Stimulated activated CD4-positive, alpha-beta T cell treated with anti-CD3 and anti-CD28 coated beads, TNF-alpha, amount 100 ng/mL, for 24 hours (primary cell): ENCODE measurements around the gene NEU2.
"Not testable (repeated sequence)": the region's sequence is repeated elsewhere in the genome, so short reads cannot be mapped to it uniquely, and the experiment has no call there.

Experiments
- DNase-seq, 3 experiments: peaks; one replicate each; pipeline ENCODE4 v3.0.0-alpha.2; 2020; ENCODE audit warnings: low read depth in 3 of 3

The NEU2 gene

DNA sequence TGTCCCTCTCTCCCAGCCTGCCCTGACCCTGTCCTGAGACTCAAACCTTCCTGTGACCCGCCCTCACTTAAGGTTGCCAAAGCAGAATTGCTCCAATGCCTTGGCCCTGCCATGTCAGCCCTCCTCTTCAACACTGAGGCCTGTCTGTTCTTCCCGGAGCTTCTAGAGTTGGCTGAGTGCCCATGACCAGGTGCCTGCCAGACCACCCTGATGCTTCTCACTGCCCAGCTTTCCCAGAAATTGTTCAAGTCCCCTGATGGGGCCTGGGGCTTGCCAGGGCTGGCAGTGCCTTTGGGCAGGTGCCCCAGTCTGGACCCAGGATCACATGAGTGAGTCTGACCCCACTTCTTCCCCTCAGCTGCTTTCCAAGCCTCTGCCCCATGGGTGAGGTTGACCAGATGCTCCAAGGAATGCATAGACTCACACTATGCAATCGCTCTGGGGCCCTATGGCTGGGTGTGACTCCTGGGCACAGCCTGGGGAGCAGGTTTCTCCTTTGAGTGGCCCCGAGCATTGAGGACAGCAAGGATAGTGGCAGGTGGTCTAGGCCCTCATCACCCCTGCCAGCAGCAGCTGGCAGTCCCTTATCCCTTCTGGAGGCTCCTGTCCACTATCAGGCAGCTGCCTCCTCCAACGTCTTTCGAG, 24.6 kb downstream of the NEU2 start:
- no peak for DNase-seq

DNA sequence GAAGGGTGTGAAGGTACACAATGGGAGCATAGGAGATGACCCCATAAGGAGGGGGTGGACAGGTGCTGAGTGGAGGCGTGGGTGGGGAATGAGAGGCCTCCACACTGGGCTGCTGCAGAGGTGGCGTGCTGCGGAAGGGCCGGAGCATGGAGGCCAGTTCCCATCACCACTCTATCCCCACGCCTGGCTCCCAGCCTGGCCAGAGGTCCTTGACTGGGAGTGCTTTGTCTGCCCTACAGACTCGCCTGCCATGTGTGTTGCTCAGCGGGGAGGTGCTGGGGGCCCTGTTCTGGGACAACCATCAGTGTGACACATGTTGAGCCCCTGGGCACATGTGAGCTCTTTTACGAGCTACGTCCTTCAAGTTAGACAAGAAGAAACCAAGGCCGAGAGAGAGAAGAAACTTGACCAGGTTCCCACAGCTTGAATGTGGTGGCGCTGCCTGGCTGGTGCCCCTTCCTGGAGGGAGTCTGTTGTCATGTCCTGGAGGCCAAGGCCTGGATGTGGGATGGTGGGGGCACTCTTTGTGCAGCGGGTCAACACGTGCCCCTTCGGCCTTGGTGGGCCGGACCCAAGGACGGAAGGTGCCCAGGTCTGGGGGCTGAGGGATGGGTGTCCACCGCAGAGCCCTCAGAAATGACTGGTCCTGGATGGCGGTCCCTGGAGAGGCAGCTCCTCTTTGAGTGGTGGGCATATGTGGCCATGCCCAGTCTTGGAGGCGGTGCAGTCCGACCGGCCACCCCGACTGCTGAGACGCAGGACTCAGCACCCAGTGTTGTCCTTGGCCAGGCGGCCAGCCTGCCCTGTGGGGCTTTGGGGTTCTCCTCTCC, 26.5 kb downstream of the NEU2 start:
- DNase-seq = no peak

DNA sequence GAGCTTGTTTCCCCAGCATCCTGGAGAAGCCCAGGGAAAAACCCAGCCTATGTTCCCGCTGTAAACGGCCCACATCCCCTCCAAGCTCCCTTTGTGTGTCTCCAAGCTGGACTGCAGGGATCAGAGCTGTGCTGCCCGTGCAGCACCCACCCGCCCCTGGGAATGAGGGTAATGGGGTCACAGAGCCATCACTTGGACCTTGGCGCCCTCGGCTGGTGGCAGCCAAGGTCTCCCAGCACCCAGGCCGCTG, 27.0 kb downstream of the NEU2 start:
- DNase-seq = peak in 1 of 3 experiments; percentile 30

DNA sequence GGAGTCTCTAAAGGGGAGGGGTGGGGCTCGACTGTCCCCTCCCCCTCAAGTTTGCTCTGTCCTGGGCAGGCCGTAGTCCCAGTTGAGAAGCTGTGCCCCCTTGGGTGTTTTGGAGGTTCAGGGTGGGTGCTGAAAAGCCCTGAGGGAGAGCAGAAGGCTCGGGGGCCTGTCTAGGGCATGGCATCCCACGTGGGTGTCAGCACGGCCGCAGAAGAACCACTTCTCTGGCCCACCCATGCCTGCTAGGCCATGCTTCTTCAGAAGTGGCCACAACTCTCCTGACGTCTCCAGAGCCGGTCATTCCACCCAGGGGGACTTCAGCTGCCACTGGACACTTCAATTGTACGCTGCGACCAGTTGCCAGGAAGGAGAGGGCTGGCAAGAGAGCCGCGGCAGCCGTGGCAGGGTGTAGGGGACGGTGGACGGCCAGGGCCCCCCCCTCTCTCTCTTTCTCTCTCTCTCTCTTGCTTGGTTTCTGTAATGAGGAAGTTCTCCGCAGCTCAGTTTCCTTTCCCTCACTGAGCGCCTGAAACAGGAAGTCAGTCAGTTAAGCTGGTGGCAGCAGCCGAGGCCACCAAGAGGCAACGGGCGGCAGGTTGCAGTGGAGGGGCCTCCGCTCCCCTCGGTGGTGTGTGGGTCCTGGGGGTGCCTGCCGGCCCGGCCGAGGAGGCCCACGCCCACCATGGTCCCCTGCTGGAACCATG, 27.5 kb downstream of the NEU2 start, which contains the start of gene INPP5D:
Gene INPP5D, plus strand, starts transcription at position 546 of the 704 bp plus-strand sequence. Its CDS starts 137 bp downstream, at position 683.
- peak; percentile 42 to 64 (median 45) for DNase-seq

- DNase-seq = no peak
Measured at GRCh38 chr2:233060501-233060979, 28.1 kb downstream of the NEU2 start.

DNA sequence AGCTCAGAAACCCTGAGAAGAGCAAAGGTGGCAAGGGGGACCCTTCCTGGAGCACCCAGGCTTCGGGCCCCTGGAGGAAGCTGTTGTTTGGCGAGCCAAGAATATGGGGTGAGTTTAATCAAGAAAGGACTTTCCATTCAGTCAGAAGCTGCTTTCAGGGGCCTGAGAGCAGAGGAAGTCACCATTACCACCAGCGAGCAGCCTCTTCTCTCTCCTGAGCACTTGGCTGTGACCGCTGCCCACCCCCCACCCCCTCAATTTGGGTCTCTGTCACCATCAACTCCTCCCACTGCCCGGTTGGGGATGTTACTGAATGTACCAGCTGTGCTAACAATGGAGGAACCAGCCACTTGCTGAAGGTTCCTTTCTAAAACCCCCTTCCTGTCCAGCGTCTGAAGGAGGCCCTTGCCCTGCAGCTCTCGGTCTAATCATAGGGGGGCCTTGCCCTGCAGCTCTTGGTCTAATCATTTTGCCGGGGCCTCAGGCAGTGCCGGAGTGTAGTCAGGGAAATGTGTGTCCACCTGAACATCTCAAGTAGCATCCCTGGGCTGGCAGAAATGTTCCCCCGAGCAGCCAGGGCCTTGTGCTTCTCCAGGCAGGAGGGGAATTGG, 28.6 kb downstream of the NEU2 start:
- peak in 1 of 3 experiments; percentile 34 for DNase-seq

DNA sequence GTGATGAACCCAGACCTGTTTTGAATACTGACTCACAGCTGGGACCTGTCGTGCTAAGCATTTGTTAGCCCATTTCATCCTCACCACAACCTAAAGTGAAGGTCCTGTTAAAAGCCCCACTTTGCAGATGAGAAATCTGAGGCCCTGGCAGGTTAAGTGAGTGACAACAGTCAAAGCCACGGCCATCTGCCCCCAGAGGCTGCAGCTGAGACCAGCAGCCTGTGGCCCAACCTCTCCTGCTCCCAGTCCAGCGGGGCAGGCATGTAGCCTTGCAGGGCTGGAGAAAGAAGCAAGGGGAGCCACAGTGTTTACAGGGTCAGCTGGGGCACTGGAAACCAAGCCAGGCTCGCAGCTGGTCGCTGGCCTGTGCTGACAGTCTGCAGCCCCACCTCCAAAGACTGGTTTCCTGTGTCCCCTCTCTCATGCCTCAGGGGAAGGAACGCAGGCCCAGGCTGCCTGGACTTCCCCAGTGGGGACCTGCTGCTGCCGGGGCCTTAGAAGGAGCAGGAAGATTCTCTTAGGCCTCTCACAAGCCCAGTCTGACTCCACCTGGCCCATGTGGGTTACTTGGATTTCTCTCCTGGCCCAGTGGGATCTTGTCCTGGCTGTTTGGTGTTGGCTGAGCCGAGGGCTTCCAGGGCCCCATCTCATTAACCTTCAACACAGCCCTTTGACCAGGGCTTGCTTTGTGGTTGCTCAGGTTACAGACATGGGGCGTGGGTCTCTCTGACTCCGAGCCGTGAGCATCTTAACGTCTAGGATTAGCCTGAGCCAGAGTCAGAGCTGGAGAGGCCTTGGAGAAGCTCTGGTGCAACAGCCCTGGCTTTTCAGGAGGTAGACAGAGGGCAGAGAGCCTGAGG, 29.3 kb downstream of the NEU2 start:
- DNase-seq = peak in 1 of 3 experiments; percentile 38

DNA sequence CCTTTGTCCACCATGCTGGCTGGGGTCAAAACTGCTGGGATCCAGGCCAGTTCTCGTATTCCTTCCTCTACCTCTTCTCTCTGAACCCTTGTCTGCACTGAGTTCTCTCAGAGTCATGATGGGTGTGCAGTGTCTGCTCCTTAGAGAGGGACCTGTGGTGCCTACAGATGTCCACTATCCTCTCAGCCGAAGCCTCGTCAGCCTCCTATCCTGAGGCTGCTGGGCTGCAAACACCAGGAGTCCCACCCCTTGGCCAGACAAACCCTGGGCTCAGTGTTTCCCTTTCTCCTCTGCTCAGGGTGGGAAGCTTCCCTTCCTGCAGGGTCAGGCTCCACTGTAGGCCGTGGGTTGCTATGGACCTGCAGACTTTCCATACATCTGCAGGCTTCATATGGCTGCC, 30.0 kb downstream of the NEU2 start:
- DNase-seq = no peak

DNA sequence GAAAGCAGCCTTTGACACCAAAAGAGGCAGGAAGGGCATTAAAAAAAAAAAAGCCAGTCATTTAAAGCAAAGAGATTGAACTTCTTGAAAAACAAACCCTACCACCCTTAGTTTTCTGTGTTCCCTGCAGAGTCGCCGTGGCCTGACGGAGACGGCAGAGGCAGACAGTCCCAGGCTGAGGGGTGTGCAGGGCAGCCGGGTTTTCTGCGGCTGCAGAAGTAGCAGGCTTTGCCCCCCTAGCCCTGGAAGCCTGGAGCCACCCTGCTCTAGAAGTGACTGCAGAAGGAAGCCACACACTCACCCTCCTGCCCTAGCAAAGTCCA, 30.4 kb downstream of the NEU2 start:
- no peak for DNase-seq

DNA sequence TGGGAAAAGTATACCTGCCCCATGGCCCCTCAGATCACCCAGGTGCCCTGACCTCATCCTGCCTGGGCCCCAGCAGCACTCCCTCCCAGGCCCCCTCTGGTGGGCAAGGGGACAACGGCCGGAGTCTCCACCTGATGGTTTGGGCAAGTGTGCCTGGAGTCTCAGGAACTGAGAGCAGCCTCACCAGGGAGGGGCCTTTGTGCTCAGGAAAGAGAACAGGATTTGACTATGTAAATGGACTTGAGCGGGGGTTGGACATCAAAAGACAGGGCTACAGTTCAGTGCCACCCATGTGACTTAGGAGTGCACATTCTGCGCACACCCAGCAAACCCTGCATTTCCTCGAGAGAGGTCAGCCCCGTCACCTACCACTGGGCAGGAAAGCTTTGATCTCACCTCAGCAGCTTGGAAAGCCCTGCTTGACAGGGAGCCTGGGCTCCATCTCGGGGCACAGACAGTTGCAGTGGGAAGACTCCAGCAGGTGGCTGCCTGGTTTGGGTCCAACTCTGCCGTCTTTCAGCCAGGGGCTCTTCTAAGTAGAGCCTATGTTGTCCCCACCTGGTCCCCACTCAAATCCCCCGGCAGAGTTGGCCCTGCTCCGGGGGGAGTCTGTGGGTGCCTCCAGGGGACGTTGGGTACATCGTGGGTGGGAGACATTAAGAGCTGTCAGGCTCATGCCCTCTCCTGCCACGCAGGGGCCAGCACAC, 30.9 kb downstream of the NEU2 start:
- no peak for DNase-seq

GRCh38 chr2:233063976-233064411, 31.5 kb downstream of the NEU2 start:
- no peak for DNase-seq

DNA sequence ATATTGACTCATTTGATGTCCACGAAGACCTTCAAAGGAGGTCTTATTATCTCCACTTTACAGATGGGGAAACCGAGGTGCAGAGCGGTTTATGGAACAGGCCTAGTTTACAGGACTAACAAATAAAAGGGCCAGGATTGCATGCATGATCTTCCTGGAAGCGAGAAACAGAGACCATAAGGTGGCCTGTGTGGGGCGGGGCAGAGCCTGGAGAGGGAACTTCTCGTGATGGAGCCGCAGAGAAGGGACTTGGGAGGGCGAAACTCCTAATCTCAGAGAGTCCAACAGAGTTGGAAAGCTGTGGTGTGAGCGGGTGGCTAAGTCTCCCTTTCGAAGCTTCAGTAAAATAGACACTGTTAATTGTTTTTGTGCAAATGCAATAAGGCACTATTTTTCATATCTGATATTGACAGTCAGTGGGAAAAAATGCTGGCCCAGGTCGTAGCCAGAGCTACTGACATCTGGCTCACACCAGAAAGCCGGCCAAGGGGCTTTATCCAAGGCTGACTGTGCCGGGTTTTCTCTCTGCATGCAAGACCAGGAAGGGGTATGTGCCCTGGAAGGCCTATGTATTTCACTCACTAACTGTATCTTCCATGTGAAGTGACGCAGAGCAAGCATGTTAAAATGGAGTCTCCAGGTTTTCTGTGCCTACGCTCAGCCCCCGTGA, 32.2 kb downstream of the NEU2 start:
- DNase-seq = no peak

DNA sequence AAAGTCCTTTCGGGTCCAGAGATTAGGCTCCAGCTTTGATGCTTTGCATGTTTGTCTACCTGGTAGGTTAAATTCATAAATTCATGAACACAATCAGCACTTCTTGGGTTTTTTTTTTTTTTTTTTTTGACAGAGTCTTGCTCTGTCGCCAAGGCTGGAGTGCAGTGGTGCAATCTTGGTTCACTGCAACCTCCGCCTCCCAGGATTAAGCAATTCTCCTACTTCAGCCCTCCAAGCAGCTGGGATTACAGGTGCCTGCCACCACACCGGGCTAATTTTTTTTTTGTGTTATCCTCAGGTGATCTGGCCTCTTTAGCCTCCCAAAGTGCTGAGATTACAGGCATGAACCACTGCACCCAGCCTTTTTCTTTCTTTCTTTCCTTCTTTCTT, 32.7 kb downstream of the NEU2 start:
- DNase-seq = not testable (repeated sequence)

GRCh38 chr2:233065954-233066470, 33.5 kb downstream of the NEU2 start:
- DNase-seq = no peak

DNA sequence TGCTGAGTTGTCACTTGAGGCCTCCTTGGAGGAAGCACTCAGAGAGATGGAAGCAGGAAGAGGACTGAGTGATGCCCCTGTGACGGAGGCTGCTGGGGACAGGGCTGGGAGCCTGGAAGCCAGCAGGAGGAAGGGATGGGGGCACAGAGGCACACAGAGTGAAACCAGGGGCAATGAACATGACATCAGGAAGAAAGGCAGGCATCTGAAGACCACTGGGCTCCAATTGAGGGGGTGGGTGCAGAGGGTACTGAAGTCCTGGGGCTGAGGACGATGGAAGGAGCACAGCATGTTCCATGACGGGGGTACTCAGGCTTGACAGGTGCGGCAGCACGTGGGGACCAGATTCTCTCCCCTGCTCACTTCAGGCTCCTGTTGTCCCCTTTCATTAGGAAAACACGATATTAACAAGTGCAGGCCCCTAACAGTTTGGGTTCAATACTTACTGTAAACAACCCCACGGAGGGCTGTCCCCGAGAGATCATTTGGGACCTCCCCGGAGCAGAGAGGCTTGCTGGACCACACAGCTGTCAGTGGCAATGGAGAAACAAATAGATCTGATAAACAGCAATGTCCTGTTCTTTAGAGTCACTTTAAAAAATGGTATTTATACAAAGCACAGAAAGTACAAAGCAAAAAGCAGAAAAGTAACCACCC, 36.4 kb downstream of the NEU2 start:
- DNase-seq = no peak

- no peak for DNase-seq
Measured at GRCh38 chr2:233072838-233073237, 40.4 kb downstream of the NEU2 start.

DNA sequence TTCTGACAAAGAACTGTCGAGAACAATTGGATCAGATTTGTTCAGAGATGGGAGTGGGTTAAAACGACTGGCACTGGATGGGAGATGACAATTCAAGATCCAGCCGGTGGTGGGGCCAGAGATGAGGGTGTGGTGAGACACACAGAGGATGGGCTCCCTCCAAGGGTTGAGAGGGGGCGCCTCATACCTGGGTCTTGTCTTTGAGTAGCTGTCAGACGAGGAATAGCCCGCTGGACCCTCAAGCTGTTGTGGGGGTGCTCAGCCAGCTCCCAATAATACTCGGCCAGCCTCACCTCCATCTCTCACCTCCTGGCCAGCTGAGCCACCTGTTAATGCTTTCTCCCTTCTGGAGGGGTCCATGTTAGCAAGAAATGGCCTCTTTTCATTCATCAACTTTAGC, 41.6 kb downstream of the NEU2 start:
- no peak for DNase-seq

- DNase-seq = no peak
Measured at GRCh38 chr2:233075141-233075965, 42.9 kb downstream of the NEU2 start.

- no peak for DNase-seq
Measured at GRCh38 chr2:233075966-233076339, 43.5 kb downstream of the NEU2 start.
